Smooth muscle cell (in vitro differentiated cells): ENCODE data around the gene RPS6KA6. TPM values are rescaled to one million over a fixed set of nuclear protein-coding genes. Genes with fewer than 3 reads are reported as not detected.

Source experiments
- DNase-seq: peaks from one replicate; lab custom pipeline; 2025; ENCODE audit not compliant: unreplicated experiment; lab: John Stamatoyannopoulos, UW
- H2AFZ ChIP-seq: fragments of 200-600 bp; sonication (generic); 2 replicates; pipeline ENCODE4 v1.6.0; 2016; ENCODE audit warnings: antibody characterized with exemption, low read depth, mild to moderate bottlenecking
- H3F3A ChIP-seq: fragments of 200-600 bp; sonication (generic); 2 replicates; pipeline ENCODE4 v1.6.0; 2017; ENCODE audit warnings: antibody characterized with exemption, low read depth
- H3K27ac ChIP-seq: fragments of 200-600 bp; sonication (generic); 2 replicates; pipeline ENCODE4 v1.5.1; 2016; ENCODE audit warnings: low read depth, mild to moderate bottlenecking
- H3K27me3 ChIP-seq: fragments of 200-600 bp; sonication (generic); 2 replicates; pipeline ENCODE4 v1.6.1; 2016; ENCODE audit warnings: low read depth, mild to moderate bottlenecking
- H3K36me3 ChIP-seq: fragments of 200-600 bp; sonication (generic); 2 replicates; pipeline ENCODE4 v1.5.1; 2016; ENCODE audit warnings: low read depth
- H3K4me1 ChIP-seq: fragments of 200-600 bp; sonication (generic); 2 replicates; pipeline ENCODE4 v1.5.1; 2016; ENCODE audit warnings: low read depth
- H3K4me2 ChIP-seq: fragments of 200-600 bp; sonication (generic); 2 replicates; pipeline ENCODE4 v1.6.0; 2016; ENCODE audit warnings: mild to moderate bottlenecking
- H3K4me3 ChIP-seq: fragments of 200-600 bp; sonication (generic); 2 replicates; pipeline ENCODE4 v1.5.1; 2016; ENCODE audit warnings: mild to moderate bottlenecking
- H3K79me2 ChIP-seq: fragments of 200-600 bp; sonication (generic); 2 replicates; pipeline ENCODE4 v1.6.0; 2016; ENCODE audit warnings: low read depth, mild to moderate bottlenecking
- H3K9ac ChIP-seq: fragments of 200-600 bp; sonication (generic); 2 replicates; pipeline ENCODE4 v1.6.0; 2016; ENCODE audit warnings: low read depth
- H3K9me3 ChIP-seq: fragments of 200-600 bp; sonication (generic); replicated peaks from 2 replicates; pipeline ENCODE4 v1.5.1; 2016; ENCODE audit warnings: low read depth
- H4K20me1 ChIP-seq: fragments of 200-600 bp; sonication (generic); 2 replicates; pipeline ENCODE4 v1.6.0; 2016; ENCODE audit warnings: low read depth
- CTCF ChIP-seq: fragments of 200-600 bp; sonication (generic); IDR thresholded peaks from 2 replicates; pipeline ENCODE4 v1.5.1; 2017; ENCODE audit warnings: borderline replicate concordance, mild to moderate bottlenecking, antibody characterized with exemption; ENCODE audit not compliant: insufficient read depth, poor library complexity, severe bottlenecking
- WGBS: methylation state at CpG from one replicate; pipeline ENCODE4 v1.1.7; 2016; ENCODE audit warnings: low lambda C conversion rate; 5-methylcytosine and 5-hydroxymethylcytosine counted together
- polyA plus RNA-seq: library from polyadenylated mRNA; unstranded; fragments of >200 nt; fragmentation: Nextera tagmentation; extraction: Ambion mirVana; gene quantifications from 2 replicates; pipeline ENCODE4 v1.2.1, GENCODE V29; 2016
- total RNA-seq: library from RNA; depleted of rRNA; stranded (reverse); fragments of >200 nt; gene quantifications from 2 replicates; pipeline ENCODE4 v1.2.3, GENCODE V29; 2014

The RPS6KA6 gene
- total and polyA plus RNA-seq, 2 experiments from 2014 or later, result 0.98 to 4.4 TPM

GRCh38 chrX:84192006-84192405 lies 4.0 kb upstream of the RPS6KA6 start:
- Histone ChIP-seq H3K4me3 (no peak overlapping the region), H3K27me3 (no peaks in the 10 kb centered on the region), H3F3A (no peaks in the 10 kb centered on the region), H3K4me2 (no peak overlapping the region), H3K36me3 (no peaks in the 10 kb centered on the region), H3K79me2 (no peaks in the 10 kb centered on the region), H3K9ac (no peak overlapping the region), H3K9me3 (no peaks in the 10 kb centered on the region), H3K27ac (no peak overlapping the region), H2AFZ (no peak overlapping the region), H3K4me1 (no peaks in the 10 kb centered on the region), H4K20me1 (no peaks in the 10 kb centered on the region)
- 81% methylated on average over 1 of the region's 1 CpG for WGBS
- TF ChIP-seq CTCF, result no peak
- no peak for DNase-seq

GRCh38 chrX:84189125-84189524 lies 1.1 kb upstream of the RPS6KA6 start:
- DNase-seq, result no peak
- 55% methylated on average over 6 of the region's 6 CpGs for WGBS
- Histone ChIP-seq H2AFZ (no peak overlapping the region), H3K27ac (no peak overlapping the region), H3K4me3 (no peak overlapping the region), H3F3A (no peaks in the 10 kb centered on the region), H3K27me3 (no peaks in the 10 kb centered on the region), H3K36me3 (no peaks in the 10 kb centered on the region), H3K9ac (no peak overlapping the region), H4K20me1 (no peaks in the 10 kb centered on the region), H3K79me2 (no peaks in the 10 kb centered on the region), H3K4me1 (peaks cover 3% of the 10 kb centered on the region), H3K4me2 (no peak overlapping the region), H3K9me3 (no peaks in the 10 kb centered on the region)
- no peak for TF ChIP-seq CTCF

GRCh38 chrX:84188320-84188834 lies 378 bp upstream of the RPS6KA6 start:
- TF ChIP-seq CTCF, result no peak
- peak overlapping the region; percentile 65 for H3K4me3 ChIP-seq
- H3F3A ChIP-seq, result no peaks in the 10 kb centered on the region
- H3K9me3 ChIP-seq, result no peaks in the 10 kb centered on the region
- H2AFZ ChIP-seq, result peak overlapping the region; percentile 54
- no peaks in the 10 kb centered on the region for H4K20me1 ChIP-seq
- H3K36me3 ChIP-seq, result no peaks in the 10 kb centered on the region
- no peaks in the 10 kb centered on the region for H3K27me3 ChIP-seq
- H3K4me1 ChIP-seq, result peaks cover 3% of the 10 kb centered on the region
- H3K79me2 ChIP-seq, result no peaks in the 10 kb centered on the region
- DNase-seq, result peak; percentile 18
- 44% methylated on average over 11 of the region's 19 CpGs for WGBS
- no peak overlapping the region for H3K27ac ChIP-seq
- no peak overlapping the region for H3K9ac ChIP-seq
- peak overlapping the region; percentile 86 for H3K4me2 ChIP-seq
